NCI-H82 treated with DMSO at 0.1 percent for 48 hours (cell line): Measurements from ENCODE around the gene DDC.

Source experiments
- DNase-seq: peaks from one replicate; lab custom pipeline; 2025; ENCODE audit not compliant: unreplicated experiment; lab: John Stamatoyannopoulos, UW

The DDC gene

GRCh38 chr7:50491943-50492342, 73.3 kb downstream of the DDC start:
- no peak for DNase-seq

GRCh38 chr7:50491209-50491608, 74.0 kb downstream of the DDC start:
- DNase-seq = no peak

- DNase-seq = no peak
Observed at GRCh38 chr7:50488379-50488778, 76.8 kb downstream of the DDC start.

- no peak for DNase-seq
Observed at GRCh38 chr7:50486512-50486911, 78.7 kb downstream of the DDC start.

GRCh38 chr7:50481867-50482266, 83.3 kb downstream of the DDC start:
- DNase-seq = no peak

GRCh38 chr7:50480797-50481196, 84.4 kb downstream of the DDC start:
- no peak for DNase-seq

- DNase-seq = no peak
Observed at GRCh38 chr7:50479743-50480517, 85.3 kb downstream of the DDC start.

GRCh38 chr7:50477640-50478039, 87.6 kb downstream of the DDC start:
- no peak for DNase-seq

GRCh38 chr7:50476953-50477625, 88.1 kb downstream of the DDC start:
- no peak for DNase-seq

- DNase-seq = no peak
Observed at GRCh38 chr7:50475340-50475739, 89.9 kb downstream of the DDC start.

GRCh38 chr7:50474382-50475160, 90.6 kb downstream of the DDC start:
- DNase-seq = no peak

GRCh38 chr7:50473531-50473930, 91.7 kb downstream of the DDC start:
- DNase-seq = no peak

GRCh38 chr7:50472427-50472826, 92.8 kb downstream of the DDC start:
- no peak for DNase-seq

GRCh38 chr7:50471970-50472369, 93.2 kb downstream of the DDC start:
- no peak for DNase-seq

- no peak for DNase-seq
Observed at GRCh38 chr7:50470250-50471163, 94.7 kb downstream of the DDC start.

GRCh38 chr7:50469181-50469580, 96.0 kb downstream of the DDC start:
- no peak for DNase-seq

- peak; percentile 71 for DNase-seq
Observed at GRCh38 chr7:50467817-50468610, 97.2 kb downstream of the DDC start.

- no peak for DNase-seq
Observed at GRCh38 chr7:50466815-50467585, 98.2 kb downstream of the DDC start.

GRCh38 chr7:50463035-50463434, 102.2 kb downstream of the DDC start:
- DNase-seq = no peak
